Natural killer cell (primary cell): ENCODE measurements around the gene TTLL6. TPM values are rescaled to one million over a fixed set of nuclear protein-coding genes. Genes with fewer than 3 reads are reported as not detected.

Experiments
- ATAC-seq, 3 donors: fragments of 150-1000 bp in 2 of 3; fragments of 200-7000 bp in 1 of 3; cut with Tn5 transposase; 1 replicate in 1 of 3; 2 replicates in 2 of 3; pipeline ENCODE4 v1.10.0; 2021; ENCODE audit warnings: mild to moderate bottlenecking in 2 of 3, moderate library complexity in 2 of 3
- DNase-seq, 2 donors: peaks; one replicate each; pipeline versions ENCODE4 v3.0.0 to v3.0.0-alpha.2; 2013 to 2021; ENCODE audit warnings: mixed read lengths in 1 of 2
- H3K27ac ChIP-seq: one replicate; pipeline ENCODE4 v1.5.1; 2013; ENCODE audit warnings: mild to moderate bottlenecking, low read length
- H3K27me3 ChIP-seq: one replicate; pipeline ENCODE4 v1.6.1; 2013; ENCODE audit warnings: low read length; ENCODE audit not compliant: control insufficient read depth, insufficient read depth
- H3K36me3 ChIP-seq: one replicate; pipeline ENCODE4 v1.6.1; 2013; ENCODE audit warnings: low read length; ENCODE audit not compliant: control insufficient read depth, insufficient read depth
- H3K4me1 ChIP-seq: one replicate; pipeline ENCODE4 v1.6.1; 2013; ENCODE audit warnings: low read length; ENCODE audit not compliant: control insufficient read depth, insufficient read depth
- H3K4me3 ChIP-seq: one replicate; pipeline ENCODE4 v1.5.1; 2013; ENCODE audit warnings: low read length
- H3K9me3 ChIP-seq: one replicate; pipeline ENCODE4 v1.6.1; 2013; ENCODE audit warnings: low read length; ENCODE audit not compliant: control insufficient read depth, insufficient read depth
- H3K27ac Mint-ChIP-seq, 2 donors: one replicate each; pipeline ENCODE4 v1.8.0; 2022; ENCODE audit warnings: mild to moderate bottlenecking in 2 of 2, mixed read lengths in 2 of 2, moderate library complexity in 1 of 2
- H3K27me3 Mint-ChIP-seq, 2 donors: one replicate each; pipeline ENCODE4 v1.8.0; 2022; ENCODE audit warnings: low read depth in 2 of 2, mixed read lengths in 2 of 2
- H3K36me3 Mint-ChIP-seq: one replicate; pipeline ENCODE4 v1.8.0; 2022; ENCODE audit warnings: mixed read lengths
- H3K4me1 Mint-ChIP-seq, 2 donors: one replicate each; pipeline ENCODE4 v1.8.0; 2022; ENCODE audit warnings: mixed read lengths in 2 of 2
- H3K4me3 Mint-ChIP-seq: one replicate; pipeline ENCODE4 v1.8.0; 2022; ENCODE audit warnings: mild to moderate bottlenecking, moderate library complexity, mixed read lengths
- H3K9me3 Mint-ChIP-seq, 2 donors: one replicate each; pipeline ENCODE4 v1.8.0; 2022; ENCODE audit warnings: mixed read lengths in 2 of 2
- CTCF ChIP-seq: fragments of 200-600 bp; IDR thresholded peaks from one replicate; pipeline ENCODE4 v1.8.0; 2022; ENCODE audit warnings: antibody characterized with exemption
- WGBS: methylation state at CpG from one replicate; pipeline ENCODE4 v1.1.7; 2013; ENCODE audit warnings: missing lambda C conversion rate; ENCODE audit not compliant: insufficient coverage; 5-methylcytosine and 5-hydroxymethylcytosine counted together
- intact Hi-C: fragments of 100-400 bp; cut with micrococcal nuclease; formaldehyde crosslinking; loops from one replicate; pipeline ENCODE4 v1.14.2; 2022
- total RNA-seq, 4 donors: library from RNA; stranded (reverse); fragments of 120-200 nt in 1 of 4; gene quantifications; one replicate each; pipeline versions ENCODE4 v1.2.3 to v1.2.4, GENCODE V29; 2013 to 2022

The TTLL6 gene
- total RNA-seq, 3 donors from 2014 or later (not counting 1 experiment from before 2014, with no cell fraction given), result not detected

- peaks cover 2% of the 10 kb centered on the region for H3K27me3 ChIP-seq
- Mint-ChIP-seq H3K4me3 (no peak overlapping the region), H3K4me1 (peaks cover 10% of the 10 kb centered on the region in 2 donors), H3K27ac (no peak overlapping the region), H3K27me3 (peaks cover 20 to 24% of the 10 kb centered on the region in 2 donors), H3K9me3 (no peaks in the 10 kb centered on the region), H3K36me3 (no peaks in the 10 kb centered on the region)
- H3K36me3 ChIP-seq, result no peaks in the 10 kb centered on the region
- H3K4me1 ChIP-seq, result peaks cover 16% of the 10 kb centered on the region
- TF ChIP-seq CTCF, result no peak
- no peak for ATAC-seq
- DNase-seq, result no peak
- no peaks in the 10 kb centered on the region for H3K9me3 ChIP-seq
- intact Hi-C loops, result no loop called here
- H3K4me3 ChIP-seq, result no peak overlapping the region
- 86% methylated on average over 11 of the region's 11 CpGs for WGBS
- no peak overlapping the region for H3K27ac ChIP-seq
Observed at GRCh38 chr17:48819466-48819865, 2.4 kb upstream of the TTLL6 start.

GRCh38 chr17:48818361-48818841 is 1.4 kb upstream of the TTLL6 start:
- Histone ChIP-seq H3K27me3 (peaks cover 7% of the 10 kb centered on the region), H3K36me3 (no peaks in the 10 kb centered on the region), H3K4me1 (peaks cover 16% of the 10 kb centered on the region), H3K9me3 (no peaks in the 10 kb centered on the region), H3K27ac (no peak overlapping the region), H3K4me3 (no peak overlapping the region)
- intact Hi-C loops, result no loop called here
- Mint-ChIP-seq H3K27me3 (peaks cover 20 to 23% of the 10 kb centered on the region in 2 donors), H3K36me3 (no peaks in the 10 kb centered on the region), H3K27ac (no peak overlapping the region), H3K4me1 (peaks cover 10% of the 10 kb centered on the region in 2 donors), H3K4me3 (no peak overlapping the region), H3K9me3 (no peaks in the 10 kb centered on the region)
- no peak for ATAC-seq
- TF ChIP-seq CTCF, result no peak
- no peak for DNase-seq
- WGBS, result 86% methylated on average over 9 of the region's 9 CpGs

GRCh38 chr17:48816438-48816773 is 623 bp downstream of the TTLL6 start:
- Histone ChIP-seq H3K9me3 (no peaks in the 10 kb centered on the region), H3K4me1 (peaks cover 16% of the 10 kb centered on the region), H3K27ac (no peak overlapping the region), H3K36me3 (no peaks in the 10 kb centered on the region), H3K4me3 (no peak overlapping the region), H3K27me3 (peaks cover 8% of the 10 kb centered on the region)
- peaks cover 20 to 25% of the 10 kb centered on the region in 2 donors for H3K27me3 Mint-ChIP-seq
- H3K36me3 Mint-ChIP-seq, result no peaks in the 10 kb centered on the region
- no peak for TF ChIP-seq CTCF
- DNase-seq (no peak), ATAC-seq (no peak)
- H3K9me3 Mint-ChIP-seq, result no peaks in the 10 kb centered on the region
- intact Hi-C loops, result loop anchor here (2.0 kb wide), 1 partner anchor 14 kb away; the partner anchor contains the start of gene CALCOCO2
- peak overlapping the region; percentile 61 for H3K4me3 Mint-ChIP-seq
- peaks cover 10% of the 10 kb centered on the region in 2 donors for H3K4me1 Mint-ChIP-seq
- H3K27ac Mint-ChIP-seq, result peak overlapping the region in 1 of 2 donors; percentile 53
- 12% methylated on average over 7 of the region's 7 CpGs for WGBS

GRCh38 chr17:48815311-48815710 is 1.7 kb downstream of the TTLL6 start:
- H3K4me3 ChIP-seq, result no peak overlapping the region
- H3K9me3 ChIP-seq, result no peaks in the 10 kb centered on the region
- 60% methylated on average over 3 of the region's 3 CpGs for WGBS
- Mint-ChIP-seq H3K36me3 (no peaks in the 10 kb centered on the region), H3K27ac (no peak overlapping the region), H3K27me3 (peaks cover 20 to 25% of the 10 kb centered on the region in 2 donors), H3K4me3 (no peak overlapping the region), H3K9me3 (no peaks in the 10 kb centered on the region), H3K4me1 (peaks cover 10% of the 10 kb centered on the region in 2 donors)
- H3K4me1 ChIP-seq, result peaks cover 16% of the 10 kb centered on the region
- ATAC-seq (no peak), DNase-seq (no peak)
- H3K36me3 ChIP-seq, result no peaks in the 10 kb centered on the region
- no peak overlapping the region for H3K27ac ChIP-seq
- no peak for TF ChIP-seq CTCF
- H3K27me3 ChIP-seq, result peaks cover 8% of the 10 kb centered on the region
- intact Hi-C loops, result loop anchor here (2.0 kb wide), 1 partner anchor 217 kb away; no protein-coding TSS in a partner anchor
